DMS53 (cell line): ENCODE data around the gene RABGAP1L.

ENCODE experiments used
- DNase-seq: peaks from one replicate; lab custom pipeline; 2025; lab: John Stamatoyannopoulos, UW

RABGAP1L gene

GRCh38 chr1:174935961-174936727, 776.8 kb downstream of the RABGAP1L start:
- no peak for DNase-seq

- no peak for DNase-seq
Observed at GRCh38 chr1:174938281-174939007, 779.1 kb downstream of the RABGAP1L start.

GRCh38 chr1:174939775-174940545, 780.6 kb downstream of the RABGAP1L start:
- DNase-seq: no peak

- DNase-seq: no peak
Observed at GRCh38 chr1:174940646-174941175, 781.4 kb downstream of the RABGAP1L start.

- no peak for DNase-seq
Observed at GRCh38 chr1:174942547-174943255, 783.4 kb downstream of the RABGAP1L start.

- no peak for DNase-seq
Observed at GRCh38 chr1:174946031-174946430, 786.7 kb downstream of the RABGAP1L start.

- no peak for DNase-seq
Observed at GRCh38 chr1:174949061-174949460, 789.7 kb downstream of the RABGAP1L start.

- no peak for DNase-seq
Observed at GRCh38 chr1:174949645-174950044, 790.3 kb downstream of the RABGAP1L start.

GRCh38 chr1:174953285-174954072, 794.2 kb downstream of the RABGAP1L start:
- peak; percentile 85 for DNase-seq

- peak; percentile 98 for DNase-seq
Observed at GRCh38 chr1:174954073-174954460, 794.7 kb downstream of the RABGAP1L start.

GRCh38 chr1:174954671-174955669, 795.6 kb downstream of the RABGAP1L start:
- DNase-seq: peak; percentile 83

- no peak for DNase-seq
Observed at GRCh38 chr1:174956086-174956485, 796.8 kb downstream of the RABGAP1L start.

- DNase-seq: no peak
Observed at GRCh38 chr1:174956976-174957375, 797.7 kb downstream of the RABGAP1L start.

- DNase-seq: no peak
Observed at GRCh38 chr1:174957829-174958228, 798.5 kb downstream of the RABGAP1L start.

- DNase-seq: no peak
Observed at GRCh38 chr1:174958396-174958795, 799.1 kb downstream of the RABGAP1L start.

GRCh38 chr1:174960362-174960761, 801.0 kb downstream of the RABGAP1L start:
- no peak for DNase-seq

- DNase-seq: peak; percentile 16
Observed at GRCh38 chr1:174963529-174964125, 804.3 kb downstream of the RABGAP1L start.

GRCh38 chr1:174964261-174964971, 805.1 kb downstream of the RABGAP1L start:
- peak; percentile 10 for DNase-seq

GRCh38 chr1:174964972-174965361, 805.6 kb downstream of the RABGAP1L start:
- no peak for DNase-seq
